HG02678 (cell line): ENCODE results near the gene CBX5.
"Not testable (repeated sequence)": the region's sequence is repeated elsewhere in the genome, so short reads cannot be mapped to it uniquely, and the experiment has no call there.

Source experiments
- ATAC-seq: cut with Tn5 transposase; IDR thresholded peaks from one replicate; pipeline ENCODE4 v1.9.1; 2021; ENCODE audit warnings: mild to moderate bottlenecking, moderate library complexity; ENCODE audit not compliant: unreplicated experiment

CBX5 gene

GRCh38 chr12:54294953-54295566 lies 15.1 kb upstream of the CBX5 start:
- ATAC-seq, result no peak

DNA sequence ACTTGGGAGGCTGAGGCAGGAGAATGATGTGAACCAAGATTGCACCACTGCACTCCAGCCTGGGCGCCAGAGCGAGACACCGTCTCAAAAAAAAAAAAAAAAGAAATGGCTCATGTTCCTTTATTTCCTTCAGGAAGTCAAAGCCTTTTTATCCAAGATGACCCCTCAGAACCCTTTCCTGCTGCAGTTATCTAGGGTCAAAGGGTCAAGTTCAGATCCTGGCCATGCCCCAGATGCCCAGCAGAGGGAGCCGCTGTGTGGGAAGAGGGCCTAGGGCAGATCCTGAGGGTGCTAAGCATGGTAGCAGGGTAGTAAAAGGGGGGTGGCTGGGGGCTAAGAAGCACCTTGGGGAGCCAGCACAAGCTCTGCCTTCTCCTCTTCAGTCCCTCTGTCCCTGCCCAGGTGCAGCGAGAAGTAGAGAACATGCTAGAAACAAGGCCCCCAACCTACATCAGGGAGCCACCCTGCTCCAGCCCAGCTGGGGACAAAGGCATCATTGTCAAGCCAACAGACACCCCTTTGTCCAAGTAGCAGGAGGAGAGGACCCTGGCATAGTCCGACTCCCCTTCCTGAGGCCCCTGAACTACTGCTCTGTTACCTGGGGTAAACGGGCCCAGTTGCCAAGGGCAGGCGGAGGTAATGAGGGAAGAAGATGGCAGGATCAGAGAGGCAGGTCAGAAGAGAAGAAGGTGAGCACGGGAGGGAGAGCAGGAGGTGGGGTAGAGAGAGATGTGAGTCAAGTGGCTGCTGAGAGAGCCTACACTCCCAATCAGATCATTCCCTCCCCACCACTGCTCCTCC lies 14.4 kb upstream of the CBX5 start:
- ATAC-seq, result no peak

DNA sequence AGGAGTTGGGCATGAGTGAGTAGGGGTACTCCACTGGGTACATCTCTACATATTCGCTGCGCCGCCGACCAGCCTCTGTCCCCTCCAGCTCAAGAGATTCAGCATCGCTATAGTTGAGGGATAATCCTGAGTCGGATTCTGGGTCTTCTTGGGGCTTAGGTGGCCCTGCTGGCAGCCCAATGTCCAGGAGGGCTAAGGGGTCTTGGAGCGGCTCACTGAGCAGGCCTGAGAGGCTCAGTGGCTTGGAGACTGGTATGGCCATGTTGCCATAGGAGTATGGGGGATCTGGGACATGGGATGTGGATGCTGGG lies 13.0 kb upstream of the CBX5 start:
- no peak for ATAC-seq

- ATAC-seq, result no peak
Observed at GRCh38 chr12:54292083-54292930, 12.4 kb upstream of the CBX5 start.

GRCh38 chr12:54287261-54288157 lies 7.6 kb upstream of the CBX5 start:
- no peak for ATAC-seq

DNA sequence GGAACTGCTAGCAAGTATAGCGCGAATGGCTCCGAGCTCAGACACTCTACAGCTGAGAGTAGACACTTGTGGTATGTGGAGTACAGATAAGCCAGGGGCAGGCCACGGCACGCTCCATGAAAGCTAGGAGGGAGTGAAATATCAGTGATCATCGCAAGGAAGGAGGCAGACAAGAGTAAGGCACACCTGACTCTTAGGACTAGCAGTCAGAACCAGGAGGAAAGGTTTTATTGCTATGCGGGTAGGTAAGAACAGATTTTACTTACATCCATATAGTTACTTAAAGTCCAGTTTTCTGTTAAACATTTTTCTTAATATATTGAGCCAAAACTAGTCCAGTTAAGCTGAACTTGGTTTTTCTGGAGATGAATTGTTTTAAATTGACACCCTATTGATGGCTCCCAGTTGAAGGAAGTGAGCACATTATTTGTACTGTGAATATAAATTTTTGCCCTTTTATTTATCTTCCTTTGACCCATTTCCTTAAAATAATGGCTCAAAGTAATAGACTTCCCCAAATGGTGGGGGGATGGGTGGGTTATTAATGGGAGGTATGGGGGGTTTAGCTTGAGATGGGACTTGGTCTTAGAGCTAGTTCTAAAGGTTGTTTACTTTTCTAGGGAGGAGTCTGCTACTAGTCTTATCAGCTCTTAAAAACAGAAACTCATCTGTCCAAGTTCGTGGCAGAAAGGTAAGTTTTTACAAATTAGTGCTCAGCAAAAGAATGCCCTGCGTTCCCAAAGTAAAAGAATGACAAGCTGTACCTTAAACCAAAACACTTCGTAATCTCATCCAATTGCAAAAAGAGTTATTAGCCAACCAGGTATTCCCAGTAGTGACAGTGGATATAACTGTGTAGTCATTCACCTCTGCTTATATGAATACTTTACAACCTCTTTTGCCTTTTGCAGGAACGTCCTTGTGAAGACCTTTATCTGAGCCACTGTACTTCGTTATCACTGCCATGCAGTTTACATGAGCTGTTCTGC lies 6.4 kb upstream of the CBX5 start:
- no peak for ATAC-seq

GRCh38 chr12:54285150-54286041 lies 5.5 kb upstream of the CBX5 start:
- no peak for ATAC-seq

DNA sequence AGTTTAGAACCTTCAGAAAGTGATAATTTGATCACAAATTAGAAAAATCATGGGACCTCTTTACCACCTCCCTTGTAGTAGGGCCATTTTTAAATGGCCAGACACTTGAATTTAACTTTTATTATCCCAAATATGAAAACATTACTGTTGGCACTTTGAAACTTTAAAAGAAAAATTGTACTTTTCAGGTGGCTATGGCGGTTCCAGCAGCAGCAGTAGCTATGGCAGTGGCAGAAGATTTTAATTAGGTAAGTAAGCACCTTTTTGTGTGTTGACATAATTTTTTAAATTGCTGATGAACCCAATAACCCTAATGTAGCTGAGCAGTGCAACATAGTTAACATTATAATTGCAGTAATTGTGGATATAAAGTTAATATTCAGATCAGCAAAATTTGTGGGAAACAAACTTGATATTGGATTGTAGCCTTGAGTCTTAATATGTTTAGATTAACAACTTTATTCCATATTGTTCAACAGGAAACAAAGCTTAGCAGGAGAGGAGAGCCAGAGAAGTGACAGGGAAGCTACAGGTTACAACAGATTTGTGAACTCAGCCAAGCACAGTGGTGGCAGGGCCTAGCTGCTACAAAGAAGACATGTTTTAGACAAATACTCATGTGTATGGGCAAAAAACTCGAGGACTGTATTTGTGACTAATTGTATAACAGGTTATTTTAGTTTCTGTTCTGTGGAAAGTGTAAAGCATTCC lies 4.3 kb upstream of the CBX5 start:
- ATAC-seq, result not testable (repeated sequence)

- ATAC-seq, result no peak
Observed at GRCh38 chr12:54282949-54283593, 3.1 kb upstream of the CBX5 start.

- not testable (repeated sequence) for ATAC-seq
Observed at GRCh38 chr12:54281694-54282093, 1.8 kb upstream of the CBX5 start.

- not testable (repeated sequence) for ATAC-seq
Observed at GRCh38 chr12:54281261-54281638, 1.3 kb upstream of the CBX5 start.

DNA sequence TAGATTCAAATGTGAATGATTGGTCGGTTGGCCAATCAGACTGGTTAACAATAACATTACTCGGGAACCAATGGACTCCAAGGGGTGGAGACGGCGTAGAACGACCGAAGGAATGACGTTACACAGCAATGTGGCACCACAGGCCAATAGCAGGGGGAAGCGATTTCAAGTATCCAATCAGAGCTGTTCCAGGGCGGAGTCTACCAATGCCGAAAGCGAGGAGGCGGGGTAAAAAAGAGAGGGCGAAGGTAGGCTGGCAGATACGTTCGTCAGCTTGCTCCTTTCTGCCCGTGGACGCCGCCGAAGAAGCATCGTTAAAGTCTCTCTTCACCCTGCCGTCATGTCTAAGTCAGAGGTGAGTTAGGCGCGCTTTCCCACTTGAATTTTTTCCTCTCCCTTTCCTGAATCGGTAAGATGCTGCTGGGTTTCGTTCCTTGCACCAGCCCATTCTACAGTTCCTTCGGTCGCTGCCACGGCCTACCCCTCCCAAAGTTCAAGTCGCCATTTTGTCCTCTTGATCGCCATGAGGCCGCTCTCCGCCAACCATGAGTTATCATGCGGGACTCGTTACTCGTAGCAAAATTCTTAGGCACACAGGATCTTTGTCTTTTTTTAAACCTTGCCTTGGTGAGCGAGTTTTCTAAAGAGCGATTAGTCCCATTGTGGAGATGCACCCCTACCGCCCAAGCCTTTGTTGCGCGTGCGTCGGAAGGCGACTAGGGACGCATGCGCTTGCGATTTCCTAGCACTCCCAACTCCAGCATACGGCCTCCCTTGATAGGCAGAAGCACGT lies 742 bp upstream of the CBX5 start, which contains the start of gene HNRNPA1:
Gene HNRNPA1 (plus strand): TSS at position 259 of the 793 bp plus-strand sequence. CDS start 82 bp downstream, at position 341.
- peak; percentile 86 for ATAC-seq

DNA sequence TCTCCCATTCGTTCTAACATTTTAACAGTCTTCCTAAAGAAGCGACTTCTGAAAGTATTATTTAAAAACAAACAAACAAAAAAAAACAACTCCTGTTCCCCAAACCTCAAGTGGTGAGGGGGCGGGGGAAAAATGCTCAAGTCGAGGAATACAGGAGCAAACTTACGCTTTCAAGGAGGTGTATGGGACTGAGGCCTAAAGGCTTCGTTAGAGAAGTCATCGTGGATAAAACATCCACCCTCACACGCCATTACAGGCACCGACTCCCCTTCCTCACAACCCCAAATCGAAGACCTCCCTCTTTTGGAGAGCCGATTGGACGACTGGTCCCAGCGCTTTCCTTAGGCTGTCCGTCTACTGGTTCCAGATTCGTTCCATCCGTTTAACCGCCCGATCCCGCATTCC lies 693 bp downstream of the CBX5 start:
- no peak for ATAC-seq

DNA sequence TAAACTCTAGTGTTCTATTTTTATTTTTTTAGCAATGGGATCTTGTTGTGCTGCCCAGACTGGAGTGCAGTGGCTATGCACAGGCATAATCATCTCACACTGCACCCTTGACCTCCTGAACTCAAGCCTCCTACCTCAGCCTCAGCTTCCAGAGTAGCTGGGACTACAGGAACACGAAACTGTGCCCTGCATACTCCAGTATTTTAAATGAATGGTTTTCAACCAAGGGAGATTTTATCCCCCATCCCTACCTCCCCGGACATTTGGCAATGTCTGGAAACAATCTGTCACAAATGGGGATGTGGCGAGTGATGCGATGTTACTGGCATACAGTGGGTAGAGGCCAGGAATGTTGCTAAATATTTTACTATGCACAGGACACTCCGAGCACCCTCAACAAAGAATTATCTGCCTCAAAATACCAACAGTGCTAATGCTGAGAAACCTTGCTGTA lies 2.1 kb downstream of the CBX5 start:
- no peak for ATAC-seq

- no peak for ATAC-seq
Observed at GRCh38 chr12:54276368-54276767, 3.6 kb downstream of the CBX5 start.

- no peak for ATAC-seq
Observed at GRCh38 chr12:54273981-54274380, 5.9 kb downstream of the CBX5 start.
